GM21529 (cell line): ENCODE measurements around the gene SULT1C3.

Experiments used
- ATAC-seq: cut with Tn5 transposase; IDR thresholded peaks from one replicate; pipeline ENCODE4 v1.9.1; 2021; ENCODE audit not compliant: unreplicated experiment

The SULT1C3 gene

GRCh38 chr2:108239786-108240185, at the start of gene SULT1C3:
Gene SULT1C3, plus strand, starts transcription at chr2:108239968. Its CDS starts 7,227 bp downstream, at chr2:108247195.
- ATAC-seq = no peak

GRCh38 chr2:108193251-108193650, 46.5 kb upstream of the SULT1C3 start:
- ATAC-seq = no peak

GRCh38 chr2:108194409-108195132, 45.2 kb upstream of the SULT1C3 start:
- ATAC-seq = no peak

- ATAC-seq = no peak
Measured at GRCh38 chr2:108195133-108195439, 44.7 kb upstream of the SULT1C3 start.

GRCh38 chr2:108199726-108200125, 40.0 kb upstream of the SULT1C3 start:
- ATAC-seq = no peak

- ATAC-seq = no peak
Measured at GRCh38 chr2:108200569-108200968, 39.2 kb upstream of the SULT1C3 start.

- no peak for ATAC-seq
Measured at GRCh38 chr2:108212671-108213070, 27.1 kb upstream of the SULT1C3 start.

GRCh38 chr2:108215794-108216211, 24.0 kb upstream of the SULT1C3 start:
- no peak for ATAC-seq

GRCh38 chr2:108217211-108217610, 22.6 kb upstream of the SULT1C3 start:
- ATAC-seq = no peak

- ATAC-seq = no peak
Measured at GRCh38 chr2:108219688-108220087, 20.1 kb upstream of the SULT1C3 start.

GRCh38 chr2:108220191-108220590, 19.6 kb upstream of the SULT1C3 start:
- no peak for ATAC-seq

GRCh38 chr2:108220942-108221541, 18.7 kb upstream of the SULT1C3 start:
- ATAC-seq = no peak

- no peak for ATAC-seq
Measured at GRCh38 chr2:108222261-108222660, 17.5 kb upstream of the SULT1C3 start.

- no peak for ATAC-seq
Measured at GRCh38 chr2:108223573-108223972, 16.2 kb upstream of the SULT1C3 start.

- ATAC-seq = no peak
Measured at GRCh38 chr2:108224022-108224421, 15.7 kb upstream of the SULT1C3 start.

- ATAC-seq = no peak
Measured at GRCh38 chr2:108226564-108226963, 13.2 kb upstream of the SULT1C3 start.

- no peak for ATAC-seq
Measured at GRCh38 chr2:108228006-108228405, 11.8 kb upstream of the SULT1C3 start.

- ATAC-seq = no peak
Measured at GRCh38 chr2:108228537-108228936, 11.2 kb upstream of the SULT1C3 start.

- ATAC-seq = no peak
Measured at GRCh38 chr2:108229875-108230274, 9.9 kb upstream of the SULT1C3 start.

GRCh38 chr2:108235577-108235976, 4.2 kb upstream of the SULT1C3 start:
- no peak for ATAC-seq

GRCh38 chr2:108236676-108237335, 3.0 kb upstream of the SULT1C3 start:
- ATAC-seq = no peak

GRCh38 chr2:108240966-108241365, 1.2 kb downstream of the SULT1C3 start:
- ATAC-seq = no peak
